GM12872 (cell line): ENCODE results near the gene RBM10.

Source experiments
- CTCF ChIP-seq: IDR thresholded peaks from 3 replicates; pipeline ENCODE4 v1.5.1; 2011; ENCODE audit warnings: low read depth, mild to moderate bottlenecking, low read length, moderate library complexity; ENCODE audit not compliant: insufficient read depth

The RBM10 gene

GRCh38 chrX:47228550-47229270, 83.7 kb downstream of the RBM10 start:
- TF ChIP-seq CTCF, result no peak

DNA sequence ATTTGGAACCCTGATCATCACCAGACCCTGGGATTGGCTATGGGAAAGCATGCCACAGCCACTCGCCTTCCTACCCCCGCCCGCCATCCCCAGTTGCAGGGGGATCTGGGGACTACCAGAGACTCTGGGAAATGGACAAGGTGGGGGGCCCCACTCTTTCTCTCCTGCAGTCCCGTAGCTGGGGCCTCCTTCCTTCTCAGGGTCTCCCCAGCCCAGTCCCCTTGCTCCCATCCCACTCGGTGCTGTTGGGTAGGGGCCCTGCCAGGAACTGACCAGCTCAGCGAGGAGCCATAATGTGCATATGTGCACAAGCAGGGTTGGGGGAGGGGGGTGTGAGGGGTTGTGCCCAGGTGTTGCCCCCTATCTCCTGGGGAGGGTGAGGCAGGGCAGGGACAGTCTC, 84.4 kb downstream of the RBM10 start:
- no peak for TF ChIP-seq CTCF

GRCh38 chrX:47230136-47230868, 85.3 kb downstream of the RBM10 start:
- TF ChIP-seq CTCF, result no peak

DNA sequence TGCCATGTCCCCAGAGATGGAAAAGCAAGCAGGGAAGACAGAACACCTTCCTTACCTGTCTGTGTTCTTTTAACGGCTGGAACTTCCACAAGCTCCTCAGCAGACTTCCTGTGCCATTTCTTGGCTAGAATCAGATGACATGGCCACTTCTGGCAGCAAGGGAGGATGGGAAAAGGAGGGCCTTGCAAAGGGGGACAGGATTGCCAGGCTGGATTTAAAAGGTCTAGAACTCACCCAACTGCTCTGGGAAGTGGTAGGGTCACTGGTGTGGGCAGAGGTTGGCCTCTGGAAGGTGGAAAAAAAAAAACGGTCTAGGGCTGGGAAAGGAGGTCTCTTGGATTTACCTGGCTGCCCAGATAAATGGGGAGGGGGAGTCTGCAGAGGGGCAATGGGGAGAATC, 86.1 kb downstream of the RBM10 start:
- no peak for TF ChIP-seq CTCF

- no peak for TF ChIP-seq CTCF
Observed at GRCh38 chrX:47232197-47232802, 87.3 kb downstream of the RBM10 start.

- TF ChIP-seq CTCF, result no peak
Observed at GRCh38 chrX:47232803-47233332, 87.8 kb downstream of the RBM10 start, which contains the start of gene USP11. TSS of gene USP11 (plus strand) at chrX:47233009. CDS start at chrX:47233044, 35 bp downstream.

- TF ChIP-seq CTCF, result no peak
Observed at GRCh38 chrX:47233333-47234113, 88.5 kb downstream of the RBM10 start.
